ENCODE results near the gene SLC41A2. TPM values are rescaled to one million over a fixed set of nuclear protein-coding genes. Genes with fewer than 3 reads are reported as not detected.

Gene SLC41A2
- total RNA-seq, 4 donors from 2014 or later, result 10.3 to 52.6 (median 23.9) TPM

DNA sequence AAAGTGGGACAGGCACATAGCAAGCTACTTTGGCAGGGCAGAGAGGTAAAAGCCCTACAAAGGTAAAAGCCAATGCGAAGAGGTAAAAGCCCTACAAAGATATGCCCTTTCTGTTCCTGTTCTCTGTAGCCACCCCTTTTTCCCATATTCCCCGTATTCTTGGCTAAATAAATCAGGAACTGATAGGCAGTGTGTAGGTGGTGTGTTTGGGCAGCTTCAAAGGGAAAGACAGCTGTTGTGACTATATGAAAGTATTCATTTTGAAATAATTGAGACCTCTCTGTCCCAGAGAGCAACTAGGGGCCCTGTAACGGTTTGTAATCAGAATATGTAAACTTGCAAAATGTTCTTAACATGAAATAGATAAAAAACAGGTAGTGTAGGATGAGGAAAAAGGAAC is 11.3 kb upstream of the SLC41A2 start:
- Histone ChIP-seq H3K4me1 (no peaks in the 10 kb centered on the region), H3K9me3 (no peaks in the 10 kb centered on the region), H3K36me3 (no peaks in the 10 kb centered on the region), H3K27me3 (no peaks in the 10 kb centered on the region), H3K4me3 (no peak overlapping the region), H3K27ac (no peak overlapping the region)
- TF ChIP-seq, protein P1, sequence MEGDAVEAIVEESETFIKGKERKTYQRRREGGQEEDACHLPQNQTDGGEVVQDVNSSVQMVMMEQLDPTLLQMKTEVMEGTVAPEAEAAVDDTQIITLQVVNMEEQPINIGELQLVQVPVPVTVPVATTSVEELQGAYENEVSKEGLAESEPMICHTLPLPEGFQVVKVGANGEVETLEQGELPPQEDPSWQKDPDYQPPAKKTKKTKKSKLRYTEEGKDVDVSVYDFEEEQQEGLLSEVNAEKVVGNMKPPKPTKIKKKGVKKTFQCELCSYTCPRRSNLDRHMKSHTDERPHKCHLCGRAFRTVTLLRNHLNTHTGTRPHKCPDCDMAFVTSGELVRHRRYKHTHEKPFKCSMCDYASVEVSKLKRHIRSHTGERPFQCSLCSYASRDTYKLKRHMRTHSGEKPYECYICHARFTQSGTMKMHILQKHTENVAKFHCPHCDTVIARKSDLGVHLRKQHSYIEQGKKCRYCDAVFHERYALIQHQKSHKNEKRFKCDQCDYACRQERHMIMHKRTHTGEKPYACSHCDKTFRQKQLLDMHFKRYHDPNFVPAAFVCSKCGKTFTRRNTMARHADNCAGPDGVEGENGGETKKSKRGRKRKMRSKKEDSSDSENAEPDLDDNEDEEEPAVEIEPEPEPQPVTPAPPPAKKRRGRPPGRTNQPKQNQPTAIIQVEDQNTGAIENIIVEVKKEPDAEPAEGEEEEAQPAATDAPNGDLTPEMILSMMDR (IDR thresholded peaks at IDR 0.05), result no peak
- no peak for TF ChIP-seq POLR2A (IDR thresholded peaks at IDR 0.05)
- intact Hi-C loops (cut with DNase I; ENCODE audit: low total_unique reads), result no loop called here
- no peak for DNase-seq

DNA sequence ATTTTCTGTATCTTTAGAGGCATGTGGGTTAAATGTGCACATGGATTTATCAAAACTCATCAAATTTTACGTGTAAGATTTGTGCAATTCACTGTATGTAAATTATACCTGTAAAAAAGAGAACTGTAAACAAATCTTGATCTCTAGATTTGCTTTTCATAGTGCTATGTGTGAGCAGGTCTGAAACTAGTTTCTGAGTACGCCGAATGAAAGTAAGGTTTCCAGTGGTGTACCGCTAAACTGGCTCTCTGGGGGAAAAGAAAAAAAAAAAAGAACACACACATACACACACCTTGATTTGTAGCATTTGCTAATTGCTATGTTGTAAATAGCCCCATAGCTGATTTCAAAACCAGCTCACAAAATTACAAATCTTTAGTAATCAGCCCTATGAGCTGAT is 8.6 kb upstream of the SLC41A2 start:
- Histone ChIP-seq H3K4me3 (no peak overlapping the region), H3K9me3 (no peaks in the 10 kb centered on the region), H3K36me3 (no peaks in the 10 kb centered on the region), H3K27ac (no peak overlapping the region), H3K27me3 (no peaks in the 10 kb centered on the region), H3K4me1 (no peaks in the 10 kb centered on the region)
- intact Hi-C loops (cut with DNase I; ENCODE audit: low total_unique reads), result no loop called here
- DNase-seq, result no peak
- TF ChIP-seq POLR2A (IDR thresholded peaks at IDR 0.05), result no peak
- TF ChIP-seq, protein P1 (IDR thresholded peaks at IDR 0.05), result no peak

DNA sequence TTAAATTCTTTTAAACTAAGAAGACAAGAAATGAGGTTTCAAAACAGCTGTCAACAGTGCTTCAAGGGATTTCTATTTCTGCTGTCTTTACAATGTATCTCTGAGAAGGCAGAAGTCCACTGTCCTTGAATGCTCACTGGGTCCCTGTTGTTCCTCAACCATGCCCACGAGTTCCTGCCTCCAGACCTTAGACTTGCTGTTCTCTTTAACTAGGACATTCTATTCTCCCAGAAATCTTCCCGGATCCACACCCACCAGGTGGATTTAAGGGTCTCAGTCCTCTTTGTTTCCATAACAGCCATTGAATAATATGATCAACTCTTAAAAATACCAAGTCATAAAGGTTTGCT is 6.7 kb upstream of the SLC41A2 start:
- no peak for DNase-seq
- no peaks in the 10 kb centered on the region for H3K9me3 ChIP-seq
- H3K27me3 ChIP-seq, result no peaks in the 10 kb centered on the region
- no peak for TF ChIP-seq POLR2A (IDR thresholded peaks at IDR 0.05)
- TF ChIP-seq, protein P1 (IDR thresholded peaks at IDR 0.05), result no peak
- intact Hi-C loops (cut with DNase I; ENCODE audit: low total_unique reads), result no loop called here
- H3K36me3 ChIP-seq, result no peaks in the 10 kb centered on the region
- no peak overlapping the region for H3K27ac ChIP-seq
- no peak overlapping the region for H3K4me3 ChIP-seq
- no peaks in the 10 kb centered on the region for H3K4me1 ChIP-seq

DNA sequence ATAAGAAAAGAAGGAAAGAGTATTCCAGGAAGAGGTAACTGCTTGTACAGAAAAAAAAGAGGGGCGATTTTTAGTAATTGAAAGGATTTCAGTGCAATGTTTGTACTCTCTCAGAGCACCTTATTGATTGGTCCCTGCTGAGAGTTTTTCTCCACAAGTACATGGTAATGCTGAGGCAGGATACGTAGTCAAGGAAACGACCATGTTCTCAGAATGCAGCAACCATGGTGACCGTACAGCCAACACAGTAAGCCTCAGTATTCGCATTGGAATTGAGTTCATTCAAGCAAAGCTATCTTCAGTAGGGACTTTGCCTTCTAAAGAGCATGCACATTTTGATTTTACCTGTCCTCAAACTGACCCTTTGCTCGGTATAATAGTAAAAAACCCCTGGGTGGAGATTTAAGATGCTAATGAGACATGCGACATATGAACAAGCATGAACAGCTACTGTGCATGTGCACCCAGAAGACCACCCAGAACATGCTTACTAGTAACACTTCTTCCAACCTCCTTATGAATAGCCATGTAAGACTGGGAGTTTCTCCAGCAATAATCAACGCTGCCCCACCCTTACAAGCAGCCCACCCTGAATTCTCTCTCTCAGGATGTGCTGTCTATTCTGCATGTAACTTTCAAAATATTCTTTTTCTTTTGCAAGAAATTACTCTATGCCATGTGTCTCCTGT is 6.2 kb upstream of the SLC41A2 start:
- no peak overlapping the region for H3K27ac ChIP-seq
- H3K4me1 ChIP-seq, result no peaks in the 10 kb centered on the region
- TF ChIP-seq POLR2A (IDR thresholded peaks at IDR 0.05), result no peak
- TF ChIP-seq, protein P1 (IDR thresholded peaks at IDR 0.05), result no peak

DNA sequence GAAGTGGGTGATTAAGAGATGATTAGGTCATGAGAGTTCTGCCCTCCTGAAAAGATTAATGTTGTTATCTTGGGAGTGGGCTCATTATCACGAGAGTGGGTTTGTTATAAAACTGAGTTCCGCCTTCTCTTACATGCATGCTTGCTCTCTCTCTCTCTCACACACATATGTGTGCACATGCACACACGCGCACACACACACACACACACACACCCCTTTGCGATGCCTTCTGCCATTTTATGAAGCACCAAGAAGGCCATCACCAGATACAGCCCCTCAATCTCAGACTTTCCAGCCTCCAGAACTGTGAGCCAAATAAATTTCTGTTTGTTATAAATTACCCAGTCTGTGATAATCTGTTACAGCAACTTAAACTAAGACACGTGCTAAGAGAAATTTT is 5.7 kb upstream of the SLC41A2 start:
- TF ChIP-seq POLR2A (IDR thresholded peaks at IDR 0.05), result no peak
- TF ChIP-seq, protein P1 (IDR thresholded peaks at IDR 0.05), result no peak
- H3K27ac ChIP-seq, result no peak overlapping the region
- no peaks in the 10 kb centered on the region for H3K27me3 ChIP-seq
- no peak overlapping the region for H3K4me3 ChIP-seq
- H3K36me3 ChIP-seq, result no peaks in the 10 kb centered on the region
- intact Hi-C loops (cut with DNase I; ENCODE audit: low total_unique reads), result no loop called here
- H3K9me3 ChIP-seq, result no peaks in the 10 kb centered on the region
- DNase-seq, result no peak
- no peaks in the 10 kb centered on the region for H3K4me1 ChIP-seq

More for the DNA sequence above, 6.2 kb upstream of the SLC41A2 start:
- Histone ChIP-seq H3K36me3 (no peaks in the 10 kb centered on the region), H3K9me3 (no peaks in the 10 kb centered on the region), H3K4me3 (no peak overlapping the region), H3K27me3 (no peaks in the 10 kb centered on the region)
- DNase-seq, result no peak
- intact Hi-C loops (cut with DNase I; ENCODE audit: low total_unique reads), result no loop called here
